Measurements from ENCODE around the gene ADARB2.

GRCh38 chr10:1529806-1530413 lies 207.4 kb downstream of the ADARB2 start:
- TF ChIP-seq CTCF (IDR thresholded peaks at IDR 0.05; ENCODE audit: low read depth, low read length, poor library complexity, severe bottlenecking): no peak
- no peak for TF ChIP-seq EZH2phosphoT487 (IDR thresholded peaks at IDR 0.05; ENCODE audit: borderline replicate concordance, low read length)

Data from DOHH2 (cell line).